B cell (primary cell): ENCODE results near the gene TMEM179B. TPM values are rescaled to one million over a fixed set of nuclear protein-coding genes. Genes with fewer than 3 reads are reported as not detected.

Source experiments
- ATAC-seq: fragments of 200-7000 bp; cut with Tn5 transposase; one replicate; pipeline ENCODE4 v1.10.0; 2021; ENCODE audit warnings: low read depth, mild to moderate bottlenecking, moderate number of reproducible peaks, moderate library complexity
- CTCF ChIA-PET: fragments of 350-600 bp; sonication (Branson Sonifier 250); formaldehyde crosslinking; loops from one replicate; lab custom pipeline; 2021; ENCODE audit warnings: antibody characterized with exemption, inconsistent platforms; lab: Charles Lee
- POLR2A ChIA-PET: fragments of 350-600 bp; sonication (Branson Sonifier 250); formaldehyde crosslinking; loops from one replicate; lab custom pipeline; 2021; ENCODE audit warnings: antibody characterized with exemption; lab: Charles Lee
- DNase-seq: peaks from one replicate; pipeline ENCODE4 v3.0.0; 2013
- H2AFZ ChIP-seq: 2 replicates; pipeline ENCODE4 v1.6.1; 2012; ENCODE audit warnings: mild to moderate bottlenecking, low read depth, low read length; ENCODE audit not compliant: insufficient read depth, poor library complexity, severe bottlenecking
- H3K27ac ChIP-seq, 2 donors: 1 replicate in 1 of 2; 2 replicates in 1 of 2; pipeline ENCODE4 v1.5.1; 2012 to 2013; ENCODE audit warnings: low read length in 2 of 2, mild to moderate bottlenecking in 2 of 2, moderate library complexity in 1 of 2
- H3K27me3 ChIP-seq, 4 experiments: fragments of 200-600 bp in 1 of 4; sonication (generic) in 1 of 4; replicated peaks in 1 of 4; 1 replicate in 2 of 4; 2 replicates in 2 of 4; pipeline versions ENCODE4 v1.6.1 to v1.7.0; 2013 to 2016; ENCODE audit warnings: low read length in 3 of 4, mild to moderate bottlenecking in 2 of 4, mixed read lengths in 1 of 4, moderate library complexity in 1 of 4; ENCODE audit not compliant: insufficient read depth in 4 of 4, control insufficient read depth in 3 of 4; ENCODE audit errors: control extremely low read depth in 1 of 4
- H3K36me3 ChIP-seq, 2 experiments: replicated peaks in 1 of 2; 1 replicate in 1 of 2; 2 replicates in 1 of 2; pipeline versions ENCODE4 v1.6.1 to v1.7.1; 2013; ENCODE audit warnings: low read length in 1 of 2; ENCODE audit not compliant: insufficient read depth in 2 of 2, control insufficient read depth in 1 of 2; ENCODE audit errors: control extremely low read depth in 1 of 2, extremely low read depth in 1 of 2
- H3K4me1 ChIP-seq, 2 donors: fragments of 200-600 bp in 1 of 2; sonication (generic) in 1 of 2; 1 replicate in 1 of 2; 2 replicates in 1 of 2; pipeline versions ENCODE4 v1.5.1 to v1.6.1; 2013 to 2017; ENCODE audit warnings: low read length in 2 of 2; ENCODE audit not compliant: control insufficient read depth in 2 of 2, insufficient read depth in 2 of 2
- H3K4me2 ChIP-seq: replicated peaks from 2 replicates; pipeline ENCODE3; 2012; ENCODE audit warnings: mild to moderate bottlenecking, low read depth, low read length; ENCODE audit not compliant: poor library complexity, severe bottlenecking
- H3K4me3 ChIP-seq, 5 experiments: fragments of 200-600 bp in 1 of 5; sonication (generic) in 1 of 5; 1 replicate in 3 of 5; 2 replicates in 2 of 5; pipeline versions ENCODE4 v1.5.1 to v1.7.0; 2011 to 2016; ENCODE audit warnings: low read length in 4 of 5, mild to moderate bottlenecking in 4 of 5, low read depth in 2 of 5, control low read depth in 1 of 5, moderate library complexity in 1 of 5; ENCODE audit not compliant: insufficient read depth in 1 of 5; ENCODE audit errors: control extremely low read depth in 1 of 5, extremely low read depth in 1 of 5
- H3K79me2 ChIP-seq: fragments of 200-600 bp; sonication (generic); one replicate; pipeline ENCODE4 v1.6.0; 2016; ENCODE audit warnings: low read length; ENCODE audit not compliant: control insufficient read depth, insufficient read depth
- H3K9ac ChIP-seq: fragments of 200-600 bp; sonication (generic); 2 replicates; pipeline ENCODE4 v1.6.1; 2017; ENCODE audit warnings: mild to moderate bottlenecking, low read length, moderate library complexity
- H3K9me3 ChIP-seq, 3 donors: one replicate each; pipeline versions ENCODE4 v1.6.1 to v1.7.1; 2013; ENCODE audit warnings: low read length in 2 of 3; ENCODE audit not compliant: control insufficient read depth in 2 of 3, insufficient read depth in 1 of 3; ENCODE audit errors: control extremely low read depth in 1 of 3
- H4K20me1 ChIP-seq: 2 replicates; pipeline ENCODE4 v1.6.0; 2012; ENCODE audit warnings: mild to moderate bottlenecking, low read length; ENCODE audit not compliant: insufficient read depth, control insufficient read depth, poor library complexity, severe bottlenecking
- H3K27ac Mint-ChIP-seq: one replicate; pipeline ENCODE4 v1.8.0; 2021; ENCODE audit warnings: mixed read lengths
- H3K27me3 Mint-ChIP-seq: one replicate; pipeline ENCODE4 v1.8.0; 2021; ENCODE audit warnings: mixed read lengths
- H3K4me1 Mint-ChIP-seq: one replicate; pipeline ENCODE4 v1.8.0; 2021; ENCODE audit warnings: mixed read lengths
- H3K4me3 Mint-ChIP-seq: one replicate; pipeline ENCODE4 v1.8.0; 2021; ENCODE audit warnings: mixed read lengths
- H3K9me3 Mint-ChIP-seq: one replicate; pipeline ENCODE4 v1.8.0; 2022; ENCODE audit warnings: mixed read lengths; ENCODE audit not compliant: insufficient read depth
- EZH2 ChIP-seq: IDR thresholded peaks from 2 replicates; pipeline ENCODE4 v1.6.1; 2012; ENCODE audit warnings: borderline replicate concordance, low read depth, mild to moderate bottlenecking, moderate library complexity, low read length; ENCODE audit not compliant: insufficient read depth, poor library complexity, severe bottlenecking
- WGBS: methylation state at CpG from one replicate; pipeline ENCODE4 v1.1.5; 2013; ENCODE audit warnings: missing lambda C conversion rate; ENCODE audit not compliant: insufficient coverage; 5-methylcytosine and 5-hydroxymethylcytosine counted together
- intact Hi-C: fragments of 100-400 bp; cut with micrococcal nuclease; formaldehyde crosslinking; loops from one replicate; pipeline ENCODE4 v1.10.0; 2022
- polyA plus RNA-seq: library from polyadenylated mRNA; depleted of rRNA; stranded (reverse); fragments of >200 nt; gene quantifications from 2 replicates; pipeline ENCODE4 v1.2.3, GENCODE V29; 2012
- total RNA-seq, 2 donors: library from RNA; stranded (reverse); fragments of 120-200 nt in 1 of 2; gene quantifications; 1 replicate in 1 of 2; 2 replicates in 1 of 2; pipeline versions ENCODE4 v1.2.3 to v1.2.4, GENCODE V29; 2013 to 2022
- TF ChIP-seq, protein P1 (sequence below): fragments of 200-600 bp; IDR thresholded peaks from one replicate; pipeline ENCODE4 v1.8.0; 2022; ENCODE audit warnings: antibody characterized with exemption, mild to moderate bottlenecking

TMEM179B gene
- total and polyA plus RNA-seq, 2 donors (not counting 1 experiment from before 2014, with no cell fraction given), result 62.3 to 64.3 TPM

DNA sequence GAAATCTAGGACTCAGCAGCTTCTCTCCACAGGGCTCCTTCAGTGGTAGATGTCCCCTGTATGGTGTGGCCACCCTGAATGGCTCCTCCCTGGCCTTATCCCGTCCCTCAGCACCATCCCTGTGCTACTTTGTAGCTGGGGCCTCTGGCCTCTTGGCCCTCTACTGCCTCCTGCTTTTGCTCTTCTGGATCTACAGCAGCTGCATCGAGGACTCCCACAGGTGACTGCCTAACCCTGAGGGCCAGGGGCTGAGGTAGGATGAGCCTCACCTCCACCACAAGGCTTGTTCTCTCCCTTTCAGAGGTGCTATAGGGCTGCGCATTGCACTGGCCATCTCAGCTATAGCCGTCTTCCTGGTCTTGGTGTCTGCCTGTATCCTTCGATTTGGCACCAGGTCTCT, 1.8 kb downstream of the TMEM179B start:
- no peaks in the 10 kb centered on the region for H3K9me3 ChIP-seq
- no peak for ATAC-seq
- H3K9ac ChIP-seq, result no peak overlapping the region
- H3K4me1 ChIP-seq, result peaks cover 33 to 41% of the 10 kb centered on the region in 2 donors
- peak overlapping the region in 1 of 2 donors; percentile 32 for H3K27ac ChIP-seq
- H3K4me3 ChIP-seq, result no peak overlapping the region
- no peak for DNase-seq
- TF ChIP-seq EZH2, result no peak
- TF ChIP-seq, protein P1, sequence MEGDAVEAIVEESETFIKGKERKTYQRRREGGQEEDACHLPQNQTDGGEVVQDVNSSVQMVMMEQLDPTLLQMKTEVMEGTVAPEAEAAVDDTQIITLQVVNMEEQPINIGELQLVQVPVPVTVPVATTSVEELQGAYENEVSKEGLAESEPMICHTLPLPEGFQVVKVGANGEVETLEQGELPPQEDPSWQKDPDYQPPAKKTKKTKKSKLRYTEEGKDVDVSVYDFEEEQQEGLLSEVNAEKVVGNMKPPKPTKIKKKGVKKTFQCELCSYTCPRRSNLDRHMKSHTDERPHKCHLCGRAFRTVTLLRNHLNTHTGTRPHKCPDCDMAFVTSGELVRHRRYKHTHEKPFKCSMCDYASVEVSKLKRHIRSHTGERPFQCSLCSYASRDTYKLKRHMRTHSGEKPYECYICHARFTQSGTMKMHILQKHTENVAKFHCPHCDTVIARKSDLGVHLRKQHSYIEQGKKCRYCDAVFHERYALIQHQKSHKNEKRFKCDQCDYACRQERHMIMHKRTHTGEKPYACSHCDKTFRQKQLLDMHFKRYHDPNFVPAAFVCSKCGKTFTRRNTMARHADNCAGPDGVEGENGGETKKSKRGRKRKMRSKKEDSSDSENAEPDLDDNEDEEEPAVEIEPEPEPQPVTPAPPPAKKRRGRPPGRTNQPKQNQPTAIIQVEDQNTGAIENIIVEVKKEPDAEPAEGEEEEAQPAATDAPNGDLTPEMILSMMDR, result no peak
- peaks cover 40% of the 10 kb centered on the region for H3K79me2 ChIP-seq
- no peaks in the 10 kb centered on the region for H3K9me3 Mint-ChIP-seq
- peaks cover 0 to 32% of the 10 kb centered on the region in 2 experiments for H3K36me3 ChIP-seq
- peak overlapping the region; percentile 71 for H3K27ac Mint-ChIP-seq
- peaks cover 15% of the 10 kb centered on the region for H4K20me1 ChIP-seq
- no peak overlapping the region for H3K4me2 ChIP-seq
- H3K27me3 ChIP-seq, result no peaks in the 10 kb centered on the region
- peak overlapping the region; percentile 91 for H3K4me3 Mint-ChIP-seq
- intact Hi-C loops, result loop anchor here (10.0 kb wide), 1 partner anchor 394 kb away; no protein-coding TSS in a partner anchor
- H3K27me3 Mint-ChIP-seq, result no peaks in the 10 kb centered on the region
- POLR2A ChIA-PET, result interaction anchor here (0.7 to 3.7 kb wide), 8 partner anchors 17 to 67 kb away, joined by 3 to 22 read pairs (median 4); partner anchors contain the start of genes POLR2G, STX5, TEX54 and WDR74
- WGBS, result 88% methylated on average over 1 of the region's 5 CpGs
- H2AFZ ChIP-seq, result no peak overlapping the region
- CTCF ChIA-PET, result interaction anchor here (0.7 to 7.2 kb wide), 3 partner anchors 75 to 822 kb away, joined by 3 to 101 read pairs (median 39); partner anchors contain the start of genes FTH1 and SLC3A2
- peaks cover 54% of the 10 kb centered on the region for H3K4me1 Mint-ChIP-seq

DNA sequence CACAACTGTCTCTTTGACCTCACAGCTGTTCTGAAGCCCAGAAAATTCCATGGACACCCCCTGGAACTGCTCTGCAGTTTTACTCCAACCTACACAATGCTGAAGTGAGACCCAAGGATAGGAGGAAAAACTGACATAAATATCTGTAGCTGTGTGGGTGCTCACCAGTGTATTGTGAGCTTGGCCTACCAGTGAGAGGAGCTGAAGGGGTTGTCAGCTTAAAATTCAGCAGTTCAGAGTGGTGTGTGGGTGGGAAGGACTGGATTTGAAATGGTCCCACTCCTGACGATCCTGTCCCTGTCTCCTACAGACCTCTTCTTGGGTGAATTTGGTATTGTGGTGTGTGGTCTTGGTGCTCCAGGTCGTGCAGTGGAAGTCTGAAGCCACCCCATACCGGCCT, 2.4 kb downstream of the TMEM179B start:
- ChIA-PET CTCF (interaction anchor here (0.5 to 7.2 kb wide), 4 partner anchors 33 to 91 kb away, joined by 3 to 101 read pairs (median 23); partner anchors contain the start of gene SLC3A2), POLR2A (interaction anchor here (0.6 to 3.7 kb wide), 10 partner anchors 17 to 66 kb away, joined by 3 to 22 read pairs (median 4); partner anchors contain the start of genes POLR2G, STX5, TEX54 and WDR74)
- TF ChIP-seq, protein P1, result no peak
- no peak for TF ChIP-seq EZH2
- Histone ChIP-seq H2AFZ (no peak overlapping the region), H3K4me2 (no peak overlapping the region), H3K36me3 (peaks cover 0 to 38% of the 10 kb centered on the region in 2 experiments), H3K9me3 (no peaks in the 10 kb centered on the region), H4K20me1 (peaks cover 15% of the 10 kb centered on the region), H3K27ac (no peak overlapping the region), H3K27me3 (no peaks in the 10 kb centered on the region), H3K4me1 (peaks cover 33 to 41% of the 10 kb centered on the region in 2 donors), H3K9ac (no peak overlapping the region), H3K79me2 (peaks cover 40% of the 10 kb centered on the region), H3K4me3 (no peak overlapping the region)
- H3K4me3 Mint-ChIP-seq, result peak overlapping the region; percentile 91
- peaks cover 54% of the 10 kb centered on the region for H3K4me1 Mint-ChIP-seq
- intact Hi-C loops, result loop anchor here (10.0 kb wide), 1 partner anchor 395 kb away; no protein-coding TSS in a partner anchor
- DNase-seq, result no peak
- 86% methylated on average over 3 of the region's 3 CpGs for WGBS
- H3K27me3 Mint-ChIP-seq, result no peaks in the 10 kb centered on the region
- H3K27ac Mint-ChIP-seq, result peak overlapping the region; percentile 71
- H3K9me3 Mint-ChIP-seq, result no peaks in the 10 kb centered on the region
- ATAC-seq, result no peak
